NCI-H187 treated with DMSO at 0.1 percent for 48 hours (cell line): Measurements from ENCODE around the gene APBB2.
"Not testable (repeated sequence)": the region's sequence is repeated elsewhere in the genome, so short reads cannot be mapped to it uniquely, and the experiment has no call there.

Experiments used
- DNase-seq: peaks from one replicate; lab custom pipeline; 2025; lab: John Stamatoyannopoulos, UW

Gene APBB2

GRCh38 chr4:40934676-40935075 lies 279.7 kb downstream of the APBB2 start:
- no peak for DNase-seq

GRCh38 chr4:40933272-40934053 lies 280.9 kb downstream of the APBB2 start:
- DNase-seq, result no peak

- no peak for DNase-seq
These were observed 282.5 kb downstream of the APBB2 start for GRCh38 chr4:40931841-40932240.

GRCh38 chr4:40931238-40931637 lies 283.1 kb downstream of the APBB2 start:
- no peak for DNase-seq

DNA sequence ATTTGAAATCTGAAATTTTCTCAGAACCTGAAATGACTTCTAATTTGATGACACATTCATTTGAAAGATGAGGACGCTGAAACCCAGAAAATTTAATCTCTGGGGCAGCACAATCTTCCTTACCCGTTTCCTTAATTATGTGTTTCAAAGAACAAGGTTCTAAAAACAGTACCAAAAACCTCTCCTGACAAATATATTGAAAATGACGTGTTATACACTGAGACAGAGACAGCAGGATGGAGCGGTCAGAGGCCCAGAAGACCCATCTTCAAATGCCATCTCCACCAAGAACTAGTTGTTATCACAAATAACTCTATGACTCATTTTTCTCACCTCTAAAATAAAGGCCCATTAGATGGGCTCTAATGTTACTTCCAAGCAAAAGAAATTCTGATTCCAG lies 287.3 kb downstream of the APBB2 start:
- DNase-seq, result no peak

DNA sequence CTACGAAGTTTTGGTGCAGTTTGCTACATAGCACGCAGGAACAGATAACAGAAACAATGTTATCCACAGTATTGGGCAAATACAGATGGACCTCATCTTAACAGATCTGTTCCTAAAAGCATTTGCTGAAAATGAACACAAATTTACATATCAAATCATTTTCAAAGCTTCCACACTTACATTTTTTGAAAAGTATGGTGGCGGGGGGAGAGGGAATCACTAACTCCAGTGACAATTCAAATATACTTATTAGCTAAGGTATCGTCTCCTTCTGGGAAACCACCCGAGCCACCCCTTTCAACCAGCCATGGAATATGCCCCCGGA lies 289.6 kb downstream of the APBB2 start:
- DNase-seq, result no peak

DNA sequence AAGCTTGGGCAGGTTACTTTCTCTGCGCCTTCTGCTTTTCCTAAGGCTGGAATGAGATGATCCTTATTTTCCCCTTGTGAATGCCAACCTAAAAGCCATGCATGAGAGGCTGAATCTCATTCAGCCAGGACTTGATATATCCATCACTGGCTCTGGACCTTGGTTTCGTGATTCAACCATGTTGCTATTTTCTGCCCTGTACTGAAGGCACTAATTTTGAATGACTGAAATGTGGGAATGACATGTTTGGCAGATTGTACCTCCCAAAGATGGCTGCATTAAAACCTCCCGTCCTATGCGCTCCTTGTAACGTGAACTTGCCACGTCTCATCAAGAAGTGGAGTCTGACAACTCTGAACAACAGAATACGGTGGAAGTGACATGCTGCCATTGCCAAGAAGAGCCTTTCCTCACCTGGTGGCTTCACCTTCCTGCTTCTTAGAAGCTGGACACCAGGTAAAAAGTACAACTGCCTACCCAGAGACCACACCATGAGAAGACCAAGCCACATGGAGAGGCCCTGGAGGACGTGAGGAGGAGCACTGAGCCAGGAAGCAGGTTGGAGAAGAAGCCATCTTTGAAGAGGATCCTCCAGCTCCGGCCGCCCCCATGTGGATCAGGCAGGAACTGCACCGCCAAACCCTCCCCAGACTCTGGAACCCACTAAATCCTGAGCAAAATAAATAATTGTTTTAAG lies 290.1 kb downstream of the APBB2 start:
- peak; percentile 12 for DNase-seq

DNA sequence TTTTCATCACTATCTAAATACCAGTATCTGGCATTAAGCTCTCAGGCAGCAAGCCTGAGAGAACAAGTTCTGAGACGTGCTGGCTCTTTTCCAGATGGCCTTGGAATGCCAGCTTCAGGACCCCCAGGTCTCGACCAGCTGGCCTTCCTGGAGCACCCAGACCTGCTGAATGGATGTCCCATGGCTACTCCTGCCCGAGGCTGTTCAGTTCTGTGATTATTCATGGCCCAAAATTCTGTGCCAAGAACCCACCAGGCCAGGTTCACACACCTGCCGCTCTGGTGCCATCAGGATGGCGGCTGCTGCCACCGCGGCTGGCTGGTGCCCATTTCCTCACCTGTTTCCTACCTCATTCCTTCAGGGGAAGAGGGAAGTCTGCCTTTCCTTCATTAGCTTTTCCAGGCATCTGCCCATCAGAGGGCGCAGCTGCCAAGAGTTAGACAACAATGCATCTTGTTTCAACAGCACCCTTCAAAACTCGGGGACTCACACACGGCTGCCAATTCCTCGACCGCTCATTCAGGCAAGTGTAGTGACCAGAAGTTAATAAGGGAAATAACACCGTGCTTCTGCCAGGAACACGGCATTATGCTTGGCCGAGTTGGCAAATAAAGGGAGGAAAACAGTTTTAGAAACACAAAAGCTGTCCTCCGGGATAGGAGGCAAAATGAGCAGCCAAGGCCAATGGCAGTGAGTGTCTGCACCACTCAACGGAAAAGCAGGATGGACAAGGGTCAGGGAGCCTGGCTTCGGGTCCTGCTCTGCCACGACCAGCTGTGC lies 290.8 kb downstream of the APBB2 start:
- DNase-seq, result no peak

DNA sequence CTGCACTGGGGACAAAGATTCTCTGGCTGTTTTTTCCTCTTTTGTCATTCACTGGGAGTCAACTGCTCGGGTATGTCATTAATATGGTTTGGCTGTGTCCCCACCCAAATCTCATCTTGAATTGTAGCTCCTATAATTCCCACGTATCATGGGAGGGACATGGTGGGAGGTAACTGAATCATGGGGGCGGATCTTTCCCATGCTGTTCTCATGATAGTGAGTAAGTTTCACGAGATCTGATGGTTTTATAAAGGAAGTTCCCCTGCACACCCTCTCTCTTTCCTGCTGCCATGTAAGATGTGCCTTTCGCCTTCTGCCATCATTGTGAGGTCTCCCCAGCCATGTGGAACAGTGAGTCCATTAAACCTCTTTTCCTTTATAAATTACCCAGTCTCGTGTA lies 294.4 kb downstream of the APBB2 start:
- DNase-seq, result not testable (repeated sequence)

- no peak for DNase-seq
These were observed 296.0 kb downstream of the APBB2 start for GRCh38 chr4:40918330-40918729.

DNA sequence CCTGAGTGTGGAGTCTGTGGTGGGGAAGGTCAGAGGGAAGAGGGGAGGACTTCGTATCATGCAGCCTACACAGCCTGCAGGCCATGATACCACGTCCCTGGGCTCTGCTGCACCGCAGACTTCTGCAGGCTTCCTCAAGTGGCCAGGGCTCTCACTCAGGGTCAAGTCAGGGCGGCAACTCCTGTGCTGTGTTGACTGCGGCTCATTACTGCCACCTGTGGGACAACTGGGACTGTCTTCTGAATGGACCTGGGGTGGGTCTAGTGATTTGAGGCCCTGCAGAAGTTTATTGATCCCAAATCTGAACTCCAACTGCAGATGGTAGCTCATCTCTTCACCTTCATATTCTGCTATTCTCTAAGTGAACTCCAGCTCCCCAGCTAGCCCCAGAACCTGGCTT lies 297.5 kb downstream of the APBB2 start:
- DNase-seq, result no peak

GRCh38 chr4:40916218-40916555 lies 298.2 kb downstream of the APBB2 start:
- no peak for DNase-seq

DNA sequence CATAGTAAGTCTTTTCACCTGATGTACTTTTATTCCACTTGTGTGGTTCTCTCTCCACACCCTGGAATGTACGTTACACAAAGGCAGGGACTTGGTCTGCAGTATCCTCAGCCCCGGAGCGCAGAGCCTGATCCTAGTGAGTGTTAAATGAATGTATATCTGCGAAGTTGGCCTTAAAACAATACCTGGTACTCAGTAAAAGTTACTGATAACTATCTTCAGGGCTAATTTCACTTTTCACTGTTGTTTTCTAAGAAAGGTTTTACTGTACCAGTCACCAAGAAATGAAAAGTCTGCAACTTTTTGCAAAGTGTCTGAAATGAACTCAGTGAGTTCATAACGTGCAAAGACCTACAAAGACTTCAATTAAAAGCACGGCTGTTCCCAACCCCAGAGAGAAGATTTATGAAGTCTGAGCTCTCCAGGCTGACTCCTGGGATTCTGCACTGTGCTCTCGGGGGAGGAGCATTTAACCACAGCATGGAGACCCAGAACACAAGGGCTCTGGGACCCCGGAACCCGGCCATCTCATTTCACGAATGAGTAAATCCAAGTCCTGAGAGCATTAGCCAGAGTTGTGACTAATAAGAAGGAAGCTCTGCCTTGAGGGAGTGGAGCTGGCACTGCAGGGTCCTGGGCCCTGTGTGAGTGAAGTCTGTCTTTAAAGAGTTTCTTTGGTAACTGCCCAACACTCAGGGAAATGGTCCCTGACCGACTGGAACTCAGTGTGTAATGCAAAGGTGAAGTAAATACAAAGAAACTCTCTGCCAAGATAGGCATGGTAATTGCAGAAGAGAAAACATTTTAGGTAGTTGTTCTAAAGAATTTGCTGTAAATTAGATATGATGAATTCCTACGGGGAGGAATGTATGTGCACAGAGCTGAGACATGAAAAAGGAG lies 298.8 kb downstream of the APBB2 start:
- no peak for DNase-seq

- no peak for DNase-seq
These were observed 301.7 kb downstream of the APBB2 start for GRCh38 chr4:40912460-40913184.

- DNase-seq, result no peak
These were observed 303.6 kb downstream of the APBB2 start for GRCh38 chr4:40910706-40911105.

- DNase-seq, result no peak
These were observed 304.9 kb downstream of the APBB2 start for GRCh38 chr4:40909363-40909876.

DNA sequence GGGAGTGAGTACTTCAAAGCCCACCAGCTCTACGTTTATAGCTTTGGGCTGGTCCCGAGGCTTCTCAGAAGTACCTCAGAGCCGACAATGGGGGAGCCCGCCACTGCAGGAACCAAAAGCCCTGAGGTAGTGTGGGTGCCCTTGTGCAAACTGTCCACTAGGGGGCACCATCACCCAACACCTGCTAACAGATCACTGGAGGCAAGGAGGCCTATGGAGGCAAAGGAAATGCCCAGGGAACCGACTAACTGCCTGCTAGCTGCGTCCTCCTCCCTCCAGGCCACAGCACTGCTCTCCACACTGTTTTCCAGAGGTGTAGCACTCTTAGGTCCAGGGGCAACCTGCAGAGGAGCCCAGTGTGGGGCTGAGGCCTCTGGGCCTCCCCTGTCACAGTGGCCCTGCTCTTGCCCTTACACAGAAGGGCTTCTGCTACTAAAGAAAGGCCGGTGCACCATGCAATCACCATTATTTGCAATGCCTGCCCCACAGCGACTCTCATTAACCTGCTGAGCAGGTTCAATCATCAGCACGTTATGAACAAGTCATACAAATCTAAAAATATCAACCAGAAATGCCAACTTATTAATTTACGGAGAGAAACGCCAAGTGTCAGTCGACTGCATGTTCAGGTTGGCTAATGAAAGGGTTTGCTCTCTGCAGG lies 305.5 kb downstream of the APBB2 start:
- DNase-seq, result peak; percentile 59

DNA sequence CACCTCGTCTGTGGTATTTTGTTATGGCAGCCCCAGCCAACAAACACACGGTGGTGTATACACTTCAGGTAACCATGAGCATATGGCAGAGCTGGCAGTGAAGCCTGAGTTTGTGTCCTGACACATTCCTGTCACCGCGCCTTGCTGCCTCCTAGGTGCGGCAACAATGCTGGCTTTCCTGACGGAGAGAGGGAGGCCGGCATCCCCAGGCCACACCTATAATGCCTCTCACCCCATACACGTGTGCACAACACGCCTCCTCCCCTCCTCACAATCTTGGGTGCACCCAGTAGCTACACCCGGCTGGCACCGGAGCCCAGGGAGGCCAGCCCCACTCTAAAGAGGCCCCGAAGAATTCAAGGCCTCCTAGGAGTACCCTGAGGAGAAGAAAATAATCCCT lies 306.0 kb downstream of the APBB2 start:
- no peak for DNase-seq

DNA sequence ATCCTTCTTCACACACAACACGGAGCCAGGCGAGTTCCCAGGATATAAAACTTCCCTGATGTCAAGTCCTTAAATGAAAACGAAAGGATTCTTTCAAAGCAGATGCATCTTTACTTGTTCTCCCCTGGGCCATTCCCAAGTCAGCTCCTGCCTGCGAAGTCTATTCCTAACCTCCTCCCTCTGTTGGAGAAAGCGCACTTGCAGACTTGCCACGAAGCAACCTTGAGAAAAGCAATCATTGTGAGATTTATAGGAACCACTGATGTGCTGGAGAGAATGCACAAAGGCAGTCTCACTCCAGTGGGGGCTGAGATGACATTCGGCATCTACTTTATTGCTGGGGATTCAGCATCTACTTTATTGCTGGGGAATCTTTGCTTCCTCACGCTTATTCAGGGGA lies 308.9 kb downstream of the APBB2 start:
- no peak for DNase-seq

DNA sequence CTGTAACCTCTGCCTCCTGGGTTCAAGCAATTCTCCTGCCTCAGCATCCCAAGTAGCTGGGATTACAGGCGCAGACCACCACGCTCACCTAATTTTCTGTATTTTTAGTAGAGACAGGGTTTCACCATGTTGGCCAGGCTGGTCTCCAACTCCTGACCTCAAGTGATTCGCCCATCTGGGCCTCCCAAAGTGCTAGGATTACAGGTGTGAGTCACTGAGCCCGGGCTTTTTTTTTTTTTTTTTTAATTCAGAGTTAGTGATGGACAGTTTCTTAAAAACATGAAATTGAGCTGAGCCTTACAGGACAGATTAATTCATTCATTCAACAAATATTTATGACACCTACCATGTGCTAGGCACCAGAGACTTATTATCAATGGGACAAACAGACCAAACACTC lies 313.8 kb downstream of the APBB2 start:
- DNase-seq, result not testable (repeated sequence)
